Parathyroid adenoma (tissue), 2 donors: Measurements from ENCODE around the gene IQGAP3.

ENCODE experiments used
- H2AFZ ChIP-seq: fragments of 300-600 bp; sonication (generic); one replicate; pipeline ENCODE4 v1.7.0; 2017; ENCODE audit warnings: antibody characterized with exemption, mild to moderate bottlenecking
- H3K27ac ChIP-seq: fragments of 300-600 bp; sonication (generic); one replicate; pipeline ENCODE4 v1.7.0; 2017
- H3K27me3 ChIP-seq: fragments of 300-600 bp; sonication (generic); one replicate; pipeline ENCODE4 v1.7.0; 2017; ENCODE audit warnings: low read length; ENCODE audit not compliant: control insufficient read depth, insufficient read depth
- H3K36me3 ChIP-seq: fragments of 300-600 bp; sonication (generic); one replicate; pipeline ENCODE4 v1.7.0; 2017; ENCODE audit warnings: low read length; ENCODE audit not compliant: control insufficient read depth, insufficient read depth
- H3K4me1 ChIP-seq: fragments of 300-600 bp; sonication (generic); one replicate; pipeline ENCODE4 v1.7.0; 2017; ENCODE audit warnings: control low read depth
- H3K4me2 ChIP-seq: fragments of 300-600 bp; sonication (generic); one replicate; pipeline ENCODE4 v1.7.0; 2017; ENCODE audit warnings: low read length
- H3K4me3 ChIP-seq: fragments of 300-600 bp; sonication (generic); one replicate; pipeline ENCODE4 v1.7.0; 2017; ENCODE audit warnings: low read depth, low read length
- H3K79me2 ChIP-seq: fragments of 300-600 bp; sonication (generic); one replicate; pipeline ENCODE4 v1.7.0; 2017; ENCODE audit warnings: control low read depth
- H3K9ac ChIP-seq: fragments of 300-600 bp; sonication (generic); one replicate; pipeline ENCODE4 v1.7.0; 2017; ENCODE audit warnings: mild to moderate bottlenecking
- H3K9me3 ChIP-seq: fragments of 300-600 bp; sonication (generic); one replicate; pipeline ENCODE4 v1.7.0; 2017; ENCODE audit warnings: low read length; ENCODE audit not compliant: control insufficient read depth
- TF ChIP-seq, protein P1 (sequence below): fragments of 300-600 bp; sonication (generic); IDR thresholded peaks from one replicate; pipeline ENCODE4 v1.7.0; 2017; ENCODE audit warnings: antibody characterized with exemption, mild to moderate bottlenecking
- donor health status: primary hyperparathyroidism.

Gene IQGAP3

DNA sequence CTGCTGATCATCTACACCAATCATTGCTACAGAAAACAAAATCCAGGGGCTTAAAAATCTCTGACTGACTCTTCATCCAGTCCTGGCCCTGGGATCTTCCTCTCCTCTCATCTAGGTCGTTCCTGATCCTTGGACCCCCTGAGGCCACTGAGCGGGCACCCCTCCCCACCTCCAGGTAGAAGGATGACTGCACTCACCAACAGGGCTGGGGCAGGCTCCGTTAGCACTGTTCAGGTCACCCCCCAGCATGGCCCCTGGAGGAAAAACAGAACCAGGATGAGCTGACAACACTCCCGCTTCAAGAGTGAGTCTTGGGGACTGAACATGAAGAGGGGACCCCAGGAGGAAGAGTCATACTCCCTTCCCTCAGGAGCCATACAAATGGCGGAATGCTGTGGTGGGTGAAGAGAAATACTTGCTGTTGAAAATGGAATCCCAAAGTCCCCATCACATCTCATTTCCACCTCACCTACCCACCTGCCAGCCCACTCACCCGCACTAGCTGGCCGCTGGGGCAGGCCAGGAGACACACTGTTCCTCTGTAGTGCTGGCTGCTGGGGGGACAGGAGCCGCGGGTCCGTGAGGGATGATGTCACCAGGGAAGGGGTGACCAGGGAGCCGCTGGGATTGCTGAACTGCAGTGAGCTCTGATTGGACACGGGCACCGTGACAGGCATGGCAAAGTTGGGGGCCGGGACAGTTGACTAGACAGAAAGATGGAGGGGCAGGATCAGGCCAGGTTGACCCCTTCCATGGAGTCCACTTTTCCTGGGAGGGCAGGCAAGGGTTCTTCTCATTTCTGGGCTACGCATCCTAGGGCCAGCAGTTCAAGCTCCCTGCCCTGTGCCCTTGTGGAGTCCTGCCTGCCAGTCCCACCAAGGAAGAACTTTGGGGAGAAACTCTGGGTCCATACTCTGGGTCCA, 93.0 kb downstream of the IQGAP3 start:
- no peaks in the 10 kb centered on the region for H3K9me3 ChIP-seq
- H3K9ac ChIP-seq, result no peak overlapping the region
- no peaks in the 10 kb centered on the region for H3K27me3 ChIP-seq
- H3K27ac ChIP-seq, result no peak overlapping the region
- peaks cover 48% of the 10 kb centered on the region for H3K79me2 ChIP-seq
- no peak overlapping the region for H3K4me2 ChIP-seq
- H3K4me1 ChIP-seq, result peaks cover 3% of the 10 kb centered on the region
- H3K4me3 ChIP-seq, result no peak overlapping the region
- no peaks in the 10 kb centered on the region for H3K36me3 ChIP-seq
- no peak overlapping the region for H2AFZ ChIP-seq
- TF ChIP-seq, protein P1, sequence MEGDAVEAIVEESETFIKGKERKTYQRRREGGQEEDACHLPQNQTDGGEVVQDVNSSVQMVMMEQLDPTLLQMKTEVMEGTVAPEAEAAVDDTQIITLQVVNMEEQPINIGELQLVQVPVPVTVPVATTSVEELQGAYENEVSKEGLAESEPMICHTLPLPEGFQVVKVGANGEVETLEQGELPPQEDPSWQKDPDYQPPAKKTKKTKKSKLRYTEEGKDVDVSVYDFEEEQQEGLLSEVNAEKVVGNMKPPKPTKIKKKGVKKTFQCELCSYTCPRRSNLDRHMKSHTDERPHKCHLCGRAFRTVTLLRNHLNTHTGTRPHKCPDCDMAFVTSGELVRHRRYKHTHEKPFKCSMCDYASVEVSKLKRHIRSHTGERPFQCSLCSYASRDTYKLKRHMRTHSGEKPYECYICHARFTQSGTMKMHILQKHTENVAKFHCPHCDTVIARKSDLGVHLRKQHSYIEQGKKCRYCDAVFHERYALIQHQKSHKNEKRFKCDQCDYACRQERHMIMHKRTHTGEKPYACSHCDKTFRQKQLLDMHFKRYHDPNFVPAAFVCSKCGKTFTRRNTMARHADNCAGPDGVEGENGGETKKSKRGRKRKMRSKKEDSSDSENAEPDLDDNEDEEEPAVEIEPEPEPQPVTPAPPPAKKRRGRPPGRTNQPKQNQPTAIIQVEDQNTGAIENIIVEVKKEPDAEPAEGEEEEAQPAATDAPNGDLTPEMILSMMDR, result no peak

DNA sequence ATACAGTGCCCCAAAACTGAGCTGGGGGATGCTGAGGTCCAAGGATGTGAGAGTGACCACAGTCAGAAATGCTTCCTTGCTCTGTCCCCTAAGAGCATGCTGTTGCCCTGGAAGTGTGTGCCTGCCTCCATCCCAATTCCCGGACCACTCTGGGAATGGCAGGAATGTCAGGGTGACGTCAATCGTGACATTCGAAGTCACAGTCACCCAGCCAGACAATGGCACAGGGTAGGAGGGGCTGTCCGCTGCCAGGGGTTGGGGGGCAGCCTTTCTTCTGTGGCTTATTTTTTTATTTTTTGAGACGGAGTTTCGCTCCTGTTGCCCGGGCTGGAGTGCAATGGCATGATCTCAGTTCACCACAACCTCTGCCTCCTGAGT, 94.1 kb downstream of the IQGAP3 start:
- H3K79me2 ChIP-seq, result peaks cover 40% of the 10 kb centered on the region
- peaks cover 3% of the 10 kb centered on the region for H3K4me1 ChIP-seq
- no peak overlapping the region for H3K9ac ChIP-seq
- no peaks in the 10 kb centered on the region for H3K9me3 ChIP-seq
- H2AFZ ChIP-seq, result no peak overlapping the region
- H3K4me2 ChIP-seq, result no peak overlapping the region
- TF ChIP-seq, protein P1, result no peak
- H3K27me3 ChIP-seq, result no peaks in the 10 kb centered on the region
- H3K36me3 ChIP-seq, result no peaks in the 10 kb centered on the region
- H3K4me3 ChIP-seq, result no peak overlapping the region
- no peak overlapping the region for H3K27ac ChIP-seq

- H3K79me2 ChIP-seq, result peaks cover 34% of the 10 kb centered on the region
- no peaks in the 10 kb centered on the region for H3K27me3 ChIP-seq
- no peak overlapping the region for H2AFZ ChIP-seq
- no peak overlapping the region for H3K9ac ChIP-seq
- TF ChIP-seq, protein P1, result no peak
- peaks cover 3% of the 10 kb centered on the region for H3K4me1 ChIP-seq
- no peak overlapping the region for H3K4me3 ChIP-seq
- H3K9me3 ChIP-seq, result no peaks in the 10 kb centered on the region
- no peaks in the 10 kb centered on the region for H3K36me3 ChIP-seq
- H3K4me2 ChIP-seq, result no peak overlapping the region
- no peak overlapping the region for H3K27ac ChIP-seq
Observed at GRCh38 chr1:156477526-156478249, 94.7 kb downstream of the IQGAP3 start.

DNA sequence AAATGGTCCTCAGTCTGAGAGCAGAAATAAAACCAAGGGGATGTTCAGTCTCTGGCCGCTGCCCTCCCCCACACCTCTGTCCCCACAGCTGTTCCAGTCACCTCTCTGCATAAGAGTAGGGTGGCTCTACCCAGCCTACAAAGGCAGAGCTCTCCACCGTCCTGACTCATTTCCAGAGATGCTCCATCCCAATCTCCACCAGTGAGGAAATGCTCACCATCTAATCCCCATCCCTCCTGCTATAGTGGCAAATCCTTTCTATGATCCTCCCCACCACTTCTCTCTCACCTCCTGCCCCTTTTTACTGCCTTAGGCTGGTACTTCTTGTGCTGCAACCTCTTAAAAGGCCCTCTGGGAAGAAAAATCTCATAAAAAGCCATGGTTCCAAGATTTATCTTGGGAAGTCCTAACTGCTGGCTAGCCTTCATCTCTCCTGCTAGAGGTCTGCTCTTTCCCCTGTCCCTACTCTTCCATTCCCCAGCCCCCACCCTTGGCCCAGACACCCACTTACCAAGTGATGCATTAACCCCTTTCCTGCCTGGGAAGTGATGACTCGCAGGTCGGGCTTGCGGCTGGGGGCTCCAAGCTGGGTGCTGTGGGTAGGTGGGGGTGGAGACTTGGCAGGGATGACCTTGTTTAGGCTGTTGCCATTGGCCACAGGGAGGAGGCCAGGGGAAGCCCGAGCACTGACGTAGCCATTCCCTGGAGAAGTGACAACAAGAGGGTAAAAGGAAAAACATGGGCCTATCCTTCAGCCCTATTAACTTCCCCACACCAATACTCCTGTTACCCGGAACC, 95.7 kb downstream of the IQGAP3 start:
- H3K4me3 ChIP-seq, result no peak overlapping the region
- H3K36me3 ChIP-seq, result no peaks in the 10 kb centered on the region
- H3K9ac ChIP-seq, result no peak overlapping the region
- no peaks in the 10 kb centered on the region for H3K9me3 ChIP-seq
- H3K4me2 ChIP-seq, result no peak overlapping the region
- peaks cover 3% of the 10 kb centered on the region for H3K4me1 ChIP-seq
- H3K27ac ChIP-seq, result no peak overlapping the region
- TF ChIP-seq, protein P1, result no peak
- H2AFZ ChIP-seq, result no peak overlapping the region
- peaks cover 28% of the 10 kb centered on the region for H3K79me2 ChIP-seq
- H3K27me3 ChIP-seq, result no peaks in the 10 kb centered on the region
